Eye (tissue), 1 donor: ENCODE measurements around the gene SNX10.

ENCODE experiments used
- DNase-seq: peaks from one replicate; pipeline ENCODE4 v3.0.0-alpha.2; 2015

SNX10 gene

GRCh38 chr7:26372249-26372648 is 80.6 kb downstream of the SNX10 start:
- DNase-seq: no peak

DNA sequence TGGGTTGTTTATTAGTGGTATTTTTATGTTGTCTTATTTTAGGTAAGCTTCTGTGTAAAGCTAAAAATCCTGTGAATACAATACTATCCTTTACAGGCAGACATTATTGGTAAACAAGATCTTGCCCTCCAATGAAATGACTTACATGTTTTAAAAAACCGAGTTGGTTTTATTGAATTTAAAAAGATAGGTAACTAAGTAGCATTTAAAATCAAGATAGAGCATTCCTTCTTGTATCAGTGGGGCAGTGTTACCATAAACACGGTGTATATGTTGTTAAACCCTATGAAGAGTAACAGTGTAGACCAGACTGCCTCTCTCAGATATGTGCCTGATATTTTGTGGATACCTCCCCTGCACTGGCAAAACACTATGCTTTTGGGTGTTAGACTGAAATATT is 81.0 kb downstream of the SNX10 start:
- DNase-seq: no peak

DNA sequence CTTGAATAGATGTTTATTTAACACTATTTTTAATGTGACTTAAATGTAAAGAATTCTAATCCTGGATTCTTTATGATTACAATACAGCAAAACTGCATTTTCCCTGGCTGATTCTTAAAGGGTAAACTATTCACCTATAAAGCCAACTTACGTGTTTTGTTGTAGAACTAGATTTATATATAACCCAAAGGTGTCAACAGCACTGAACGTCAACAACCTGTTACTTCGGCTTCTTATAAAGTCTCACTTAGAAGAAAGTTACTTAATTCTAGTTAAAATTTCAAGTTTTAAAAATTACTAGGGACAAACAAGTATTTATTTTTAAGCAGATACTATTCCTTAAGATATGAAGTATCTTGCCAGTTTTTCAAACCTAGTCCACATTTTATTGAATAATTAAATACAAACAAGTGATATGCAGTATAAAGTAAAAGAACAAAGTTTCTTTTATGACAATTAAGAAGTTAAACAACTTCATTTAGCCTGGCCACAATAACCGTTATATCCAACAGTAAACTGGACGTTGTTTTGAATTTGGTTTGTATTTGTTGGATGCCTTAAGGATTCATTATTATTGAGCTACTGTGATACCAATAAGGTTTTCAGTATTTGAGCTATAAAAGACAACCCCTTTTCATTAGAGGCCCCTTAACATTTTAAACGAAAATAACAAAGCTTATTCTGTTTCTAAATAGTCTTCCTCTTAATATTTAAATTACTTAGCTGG is 83.1 kb downstream of the SNX10 start:
- DNase-seq: peak; percentile 36

- DNase-seq: peak; percentile 85
These were observed 84.1 kb downstream of the SNX10 start for GRCh38 chr7:26375726-26376174.

DNA sequence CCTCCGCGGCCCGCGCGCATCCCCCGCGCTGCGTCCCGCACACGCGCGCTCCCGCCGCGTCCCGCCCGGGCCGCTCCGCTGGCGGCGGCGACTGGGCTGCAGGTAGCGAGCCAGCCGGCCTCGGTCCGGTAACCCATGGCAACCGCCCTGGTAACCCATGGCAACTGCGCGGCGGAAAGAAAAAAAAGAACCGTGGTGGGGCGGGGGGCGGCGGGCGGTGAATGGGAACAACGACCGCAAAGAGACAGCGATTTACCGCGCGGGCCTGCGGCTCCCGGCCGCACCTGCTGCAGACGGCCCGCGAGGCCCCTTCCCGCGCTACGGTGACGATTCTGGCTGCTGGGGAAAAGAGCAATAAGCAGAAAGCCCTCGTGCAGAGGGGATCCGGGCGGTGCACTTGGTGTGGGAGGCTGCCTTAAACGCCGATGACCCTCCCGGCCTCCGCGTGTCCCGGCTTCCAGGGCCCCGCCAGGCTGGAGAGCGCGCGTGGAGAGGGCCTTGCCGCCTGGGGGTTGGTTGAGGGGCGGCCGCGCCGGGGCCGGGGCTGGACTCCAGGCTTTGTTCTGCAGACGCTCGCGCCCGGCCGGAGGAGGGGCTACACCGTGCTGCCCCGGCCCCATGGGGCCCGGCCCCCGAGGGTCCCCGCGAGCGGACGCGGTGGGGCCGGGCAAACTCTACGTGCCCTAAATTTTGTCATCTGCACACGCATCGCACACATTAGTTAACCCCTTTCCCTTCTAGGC is 84.7 kb downstream of the SNX10 start:
- peak; percentile 95 for DNase-seq

- DNase-seq: peak; percentile 82
These were observed 86.4 kb downstream of the SNX10 start for GRCh38 chr7:26378016-26378415.

- DNase-seq: no peak
These were observed 88.0 kb downstream of the SNX10 start for GRCh38 chr7:26379711-26380110.

GRCh38 chr7:26381476-26382353 is 90.1 kb downstream of the SNX10 start:
- no peak for DNase-seq

- no peak for DNase-seq
These were observed 93.6 kb downstream of the SNX10 start for GRCh38 chr7:26385240-26385639.

DNA sequence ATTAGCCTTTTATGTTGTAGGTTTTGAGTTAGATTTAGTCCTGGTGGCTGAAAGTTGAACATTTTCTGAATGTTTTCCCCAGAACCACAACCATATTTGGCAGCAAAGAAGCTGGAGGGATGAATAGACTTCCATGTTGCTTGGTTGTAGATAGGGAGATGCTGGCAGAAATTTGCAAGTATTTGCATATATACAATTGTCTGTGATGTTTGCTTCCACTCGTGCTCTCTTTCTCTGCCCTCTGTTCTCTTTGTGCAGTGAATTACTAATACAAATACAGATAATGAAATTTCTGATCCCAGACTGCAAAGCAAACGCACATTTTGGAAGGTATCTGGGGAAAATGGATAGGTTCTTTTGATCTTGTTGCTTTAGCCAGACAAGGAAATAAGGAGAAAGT is 96.1 kb downstream of the SNX10 start:
- no peak for DNase-seq

DNA sequence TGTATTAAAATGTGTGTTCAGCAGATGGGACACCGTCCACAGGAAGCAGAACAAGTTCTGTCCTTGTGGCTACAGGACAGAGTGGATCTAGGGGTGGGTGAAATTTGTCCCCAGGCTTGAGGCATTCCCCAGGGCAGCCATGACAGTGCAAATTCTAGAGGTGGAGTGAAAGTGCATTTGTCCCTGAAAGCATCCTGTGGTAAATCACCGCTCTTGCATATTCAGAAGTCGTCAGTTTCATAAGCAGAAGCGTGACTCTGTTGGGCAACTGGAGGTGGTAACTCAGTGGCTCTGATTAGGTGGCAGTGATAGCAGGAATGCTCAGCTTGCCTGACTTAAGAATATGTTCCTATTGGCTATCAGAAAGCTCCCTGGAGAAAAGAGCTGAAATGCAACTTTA is 96.6 kb downstream of the SNX10 start:
- DNase-seq: no peak

DNA sequence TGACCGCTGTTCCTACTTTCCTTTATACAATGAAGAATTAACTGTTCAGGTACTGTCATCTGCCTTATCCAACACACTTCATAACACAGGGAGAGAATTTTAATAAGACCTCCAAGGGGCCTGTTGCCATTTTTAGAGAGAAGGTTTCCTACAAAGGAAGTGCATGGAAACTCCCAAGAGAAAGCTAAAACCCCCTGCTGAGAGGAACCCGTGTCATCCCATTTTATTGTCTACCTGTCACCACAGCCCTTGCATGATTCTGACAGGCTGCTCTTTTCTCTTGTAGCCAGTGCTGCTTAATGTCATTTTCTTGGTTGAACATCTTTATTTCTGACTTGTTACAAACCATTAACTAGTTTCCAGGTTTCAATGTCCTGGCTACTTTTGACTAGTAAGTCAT is 98.4 kb downstream of the SNX10 start:
- peak; percentile 87 for DNase-seq

- DNase-seq: no peak
These were observed 102.2 kb downstream of the SNX10 start for GRCh38 chr7:26393818-26394217.

DNA sequence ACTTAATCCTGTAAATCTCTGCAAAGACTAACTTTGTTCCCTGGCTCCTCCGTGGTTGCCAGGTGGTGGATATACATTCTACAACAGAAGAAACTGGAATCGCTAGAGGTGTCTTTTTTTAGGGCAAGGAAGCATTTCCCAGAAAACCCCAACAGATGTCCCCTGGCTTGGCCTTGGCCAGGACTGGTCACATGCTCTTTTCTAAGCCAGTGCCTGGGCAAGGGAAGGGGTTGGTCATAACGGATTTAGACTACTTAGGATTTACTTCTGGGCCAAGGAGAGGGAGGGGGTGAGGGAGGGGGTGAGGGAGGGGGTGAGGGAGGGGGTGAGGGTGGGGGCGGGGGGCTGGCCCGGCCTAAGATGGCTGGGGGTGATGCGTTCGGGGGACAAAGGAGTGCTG is 105.7 kb downstream of the SNX10 start:
- DNase-seq: peak; percentile 71

GRCh38 chr7:26397796-26398426 is 106.2 kb downstream of the SNX10 start:
- no peak for DNase-seq

GRCh38 chr7:26398427-26398755 is 106.7 kb downstream of the SNX10 start:
- peak; percentile 91 for DNase-seq

GRCh38 chr7:26398756-26399509 is 107.3 kb downstream of the SNX10 start:
- DNase-seq: peak; percentile 93

- DNase-seq: peak; percentile 45
These were observed 108.1 kb downstream of the SNX10 start for GRCh38 chr7:26399736-26400135.

GRCh38 chr7:26403640-26404039 is 112.0 kb downstream of the SNX10 start:
- DNase-seq: no peak

DNA sequence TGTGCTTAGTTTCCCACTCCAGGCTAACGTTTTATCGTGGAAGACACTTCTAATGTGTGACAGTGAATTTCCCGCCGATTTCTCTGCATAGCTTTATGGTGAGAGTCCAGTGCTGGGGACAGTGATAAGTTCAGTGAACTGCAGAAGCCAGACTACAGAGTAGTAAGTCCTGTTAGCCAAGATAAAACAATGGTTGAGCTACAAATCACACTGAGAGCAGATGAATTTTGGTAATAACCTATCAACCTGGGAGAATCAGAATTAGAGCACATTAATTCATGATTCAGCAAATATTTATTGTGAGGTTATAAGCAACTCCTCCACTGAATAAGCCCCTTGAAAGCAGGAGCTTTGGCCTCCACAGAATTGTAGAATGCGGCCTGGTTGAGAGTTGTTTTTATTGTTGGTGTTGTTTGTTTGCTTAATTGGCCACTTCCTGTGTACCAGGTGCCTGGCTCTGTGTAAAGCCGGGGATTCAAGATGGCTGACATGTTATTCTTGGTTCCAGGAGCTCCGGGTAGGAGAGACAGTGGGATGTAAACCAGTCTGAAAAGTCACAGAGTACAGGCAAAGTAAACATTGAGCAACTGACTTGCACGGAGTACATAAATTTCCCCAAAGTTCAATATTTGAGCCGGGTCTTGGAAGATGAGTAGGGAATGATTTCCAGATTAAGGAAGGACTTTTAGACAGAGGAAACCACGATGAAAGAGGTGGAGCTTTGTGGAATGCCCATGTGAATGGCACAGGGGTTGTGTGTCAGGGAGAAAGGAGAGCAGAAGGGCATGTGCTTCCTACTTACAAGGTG is 112.7 kb downstream of the SNX10 start:
- DNase-seq: no peak

- no peak for DNase-seq
These were observed 114.8 kb downstream of the SNX10 start for GRCh38 chr7:26406433-26406832.
